Lower leg skin (tissue), 3 donors: Measurements from ENCODE around the gene CNTNAP5.

Source experiments
- CTCF ChIP-seq, 3 donors: fragments of 450-650 bp; IDR thresholded peaks; one replicate each; pipeline ENCODE4 v1.5.1; 2016; ENCODE audit warnings: antibody characterized with exemption in 3 of 3, mild to moderate bottlenecking in 3 of 3, moderate library complexity in 2 of 3
- POLR2A ChIP-seq, 2 donors: fragments of 450-650 bp; IDR thresholded peaks; one replicate each; pipeline ENCODE4 v1.6.1; 2016 to 2017; ENCODE audit warnings: antibody characterized with exemption in 2 of 2, mild to moderate bottlenecking in 1 of 2, moderate library complexity in 1 of 2

- TF ChIP-seq CTCF (IDR thresholded peaks at IDR 0.05) (no peak), POLR2A (IDR thresholded peaks at IDR 0.05) (no peak)
These were observed 501.1 kb downstream of the CNTNAP5 start for GRCh38 chr2:124526221-124526620.
